Epithelial cell of umbilical artery (primary cell): ENCODE measurements around the gene SOX10. TPM values are rescaled to one million over a fixed set of nuclear protein-coding genes. Genes with fewer than 3 reads are reported as not detected.

Experiments used
- total RNA-seq: library from RNA; depleted of rRNA; stranded (reverse); fragments of >200 nt; gene quantifications from 2 replicates; pipeline ENCODE4 v1.2.3, GENCODE V29; 2014

The SOX10 gene
- not detected in 2 replicates for total RNA-seq

DNA sequence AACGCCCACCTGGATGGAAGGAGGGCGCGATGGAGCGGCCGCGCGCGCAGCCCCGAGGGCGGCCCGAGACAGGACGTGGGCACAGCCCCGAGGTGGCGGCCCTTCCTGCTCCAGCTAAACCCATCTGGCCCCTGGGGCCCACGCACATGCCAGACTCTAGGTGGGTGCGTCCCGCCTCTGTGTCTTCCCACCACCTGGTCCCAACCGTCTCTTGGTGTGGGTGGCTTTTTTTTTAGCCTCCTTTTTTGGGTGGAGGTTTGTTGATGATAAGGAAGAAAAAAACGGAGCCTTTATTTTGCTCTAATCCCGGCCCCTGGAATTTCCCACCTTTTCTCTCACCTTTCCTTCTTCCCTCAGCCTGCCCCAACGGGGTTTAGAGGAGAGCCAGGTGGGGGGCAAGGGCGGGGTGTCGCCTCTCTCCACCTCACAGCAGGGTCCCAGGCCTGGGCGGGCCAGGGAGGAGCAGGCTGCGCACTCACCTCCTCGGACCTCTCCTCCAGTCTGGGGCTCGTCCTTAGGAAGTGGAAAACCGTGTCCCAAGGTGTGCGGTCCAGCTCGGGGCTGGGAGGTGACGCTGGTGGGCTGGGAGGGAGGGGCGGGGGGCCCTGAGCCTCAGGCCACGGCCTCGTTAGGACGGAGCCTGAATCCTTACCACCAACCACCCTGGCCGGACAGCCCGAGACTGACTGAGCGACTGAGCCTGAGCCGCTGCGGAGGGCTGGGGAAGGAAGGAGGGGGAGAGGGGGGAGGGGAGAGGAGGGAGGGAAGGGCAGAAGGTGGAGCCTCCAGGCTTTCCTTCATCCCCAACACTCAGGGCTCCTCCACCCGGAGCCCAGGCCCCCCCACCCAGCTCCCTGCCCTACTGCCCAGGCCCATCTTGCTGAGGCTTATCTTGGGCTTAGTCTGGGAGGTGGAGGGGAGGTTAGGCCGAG is at the start of gene SOX10:
Gene SOX10, minus strand, starts transcription at position 696 of the 932 bp plus-strand sequence. CDS start 771 bp downstream, outside the sequence.

DNA sequence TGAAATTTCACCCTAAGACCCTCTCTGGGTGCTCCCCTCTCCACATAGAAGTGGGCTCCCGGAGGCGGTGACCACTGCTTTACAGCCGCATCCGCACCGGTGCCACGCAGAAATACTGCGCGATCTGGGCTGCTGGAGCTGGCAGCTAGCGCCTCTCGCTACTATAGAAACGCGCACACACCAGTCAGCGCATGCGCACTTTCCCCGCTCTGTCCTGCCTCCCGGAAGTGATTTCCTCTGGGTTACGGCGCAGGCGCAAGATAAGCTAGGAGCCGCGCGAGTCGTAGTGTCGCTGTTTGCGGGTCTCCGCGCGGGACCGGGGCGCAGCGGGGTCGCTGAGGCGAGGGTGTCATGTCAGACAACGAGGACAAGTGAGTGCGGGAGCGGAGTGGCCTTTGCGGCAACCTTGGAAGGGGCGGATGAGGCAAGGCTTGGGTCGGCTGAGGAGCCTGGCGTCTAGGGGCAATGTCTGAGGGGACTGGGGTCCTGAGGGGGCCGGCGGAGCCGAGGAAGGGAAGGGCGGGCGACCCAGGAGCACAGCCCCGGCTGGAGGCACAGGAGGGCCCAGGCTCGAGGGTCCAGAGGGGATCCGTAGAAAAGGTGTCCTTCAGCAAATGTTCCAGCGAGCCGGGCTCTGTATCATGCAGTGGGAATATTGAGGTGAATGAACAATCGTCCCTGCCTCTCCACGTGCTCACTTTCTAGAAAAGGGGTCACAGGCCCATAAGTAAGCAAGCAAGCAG is 30.7 kb downstream of the SOX10 start, which contains the start of the genes C22orf23 and POLR2F:
Gene C22orf23, minus strand, starts transcription at position 165 of the 743 bp plus-strand sequence. CDS start 452 bp downstream, outside the sequence.
Gene POLR2F, plus strand, starts transcription at position 263 of the 743 bp plus-strand sequence. Its CDS starts 89 bp downstream, at position 352.

Other genes with a start within 250 kb of the SOX10 start
- 38.1 and 57.2 TPM in 2 replicates for gene GCAT, start 176.6 kb downstream of the SOX10 start, total RNA-seq
- gene GALR3, start 161.2 kb downstream of the SOX10 start, total RNA-seq = 0.32 TPM in 1 of 2 replicates, not detected in the other
- gene ANKRD54, start 140.2 kb downstream of the SOX10 start, total RNA-seq = 42.9 and 46.8 TPM in 2 replicates
- gene EIF3L, start 135.1 kb downstream of the SOX10 start, total RNA-seq = 173 and 313 TPM in 2 replicates
- 22.7 and 23.7 TPM in 2 replicates for gene MICALL1, start 78.3 kb downstream of the SOX10 start, total RNA-seq
- 0.32 TPM in 1 of 2 replicates, not detected in the other for gene C22orf23, start 31.0 kb downstream of the SOX10 start, total RNA-seq
- 46.0 and 78.0 TPM in 2 replicates for gene POLR2F, start 30.9 kb downstream of the SOX10 start, total RNA-seq
- 5.8 and 17.8 TPM in 2 replicates for gene PICK1, start 72.8 kb upstream of the SOX10 start, total RNA-seq
- under 0.01 TPM in 1 of 2 replicates, not detected in the other for gene SLC16A8, start 99.6 kb upstream of the SOX10 start, total RNA-seq
- gene BAIAP2L2, start 126.1 kb upstream of the SOX10 start, total RNA-seq = not detected in 2 replicates
- gene PLA2G6, start 197.3 kb upstream of the SOX10 start, total RNA-seq = 1.9 and 9.4 TPM in 2 replicates
- 43.5 and 66.6 TPM in 2 replicates for gene MAFF, start 217.4 kb upstream of the SOX10 start, total RNA-seq